HCT116 (cell line): ENCODE results near the gene SH3TC1.

ENCODE experiments used
- ELF1 ChIP-seq: IDR thresholded peaks from 2 replicates; pipeline ENCODE4 v1.6.1; 2012; ENCODE audit warnings: low read depth, borderline replicate concordance
- EZH2 ChIP-seq: fragments of 200-600 bp; sonication (generic); IDR thresholded peaks from 2 replicates; pipeline ENCODE4 v1.6.1; 2017; ENCODE audit warnings: antibody characterized with exemption, mixed run types
- EZH2phosphoT487 ChIP-seq: fragments of 200-600 bp; IDR thresholded peaks from 2 replicates; pipeline ENCODE4 v1.6.1; 2018; ENCODE audit warnings: antibody characterized with exemption, borderline replicate concordance
- POLR2A ChIP-seq: IDR thresholded peaks from 2 replicates; pipeline ENCODE4 v1.7.0; 2011; ENCODE audit warnings: borderline replicate concordance; ENCODE audit not compliant: insufficient read depth, insufficient read length; ENCODE audit errors: extremely low read depth
- SP1 ChIP-seq: IDR thresholded peaks from 2 replicates; pipeline ENCODE4 v1.6.1; 2012; ENCODE audit warnings: low read depth
- ZNF274 ChIP-seq: fragments of 200-500 bp; sonication (Bioruptor generic); IDR thresholded peaks from 2 replicates; pipeline ENCODE4 v1.6.1; 2014; ENCODE audit warnings: mild to moderate bottlenecking, low read depth, low read length, inconsistent platforms
- TF ChIP-seq, protein P1 (sequence below), 3 experiments: fragments of 200-600 bp in 1 of 3; sonication (generic) in 1 of 3; IDR thresholded peaks in 2 of 3; conservative IDR thresholded peaks in 1 of 3; 2 replicates each; pipeline ENCODE4 v1.5.1; 2012 to 2017; ENCODE audit warnings: low read depth in 2 of 3, low read length in 2 of 3, antibody characterized with exemption in 1 of 3, borderline replicate concordance in 1 of 3, control low read depth in 1 of 3, mild to moderate bottlenecking in 1 of 3, mixed read lengths in 1 of 3, mixed run types in 1 of 3, moderate library complexity in 1 of 3; ENCODE audit not compliant: insufficient read depth in 1 of 3
- TF ChIP-seq, protein P2 (sequence below): IDR thresholded peaks from 2 replicates; pipeline ENCODE4 v1.6.1; 2012; ENCODE audit warnings: low read depth

DNA sequence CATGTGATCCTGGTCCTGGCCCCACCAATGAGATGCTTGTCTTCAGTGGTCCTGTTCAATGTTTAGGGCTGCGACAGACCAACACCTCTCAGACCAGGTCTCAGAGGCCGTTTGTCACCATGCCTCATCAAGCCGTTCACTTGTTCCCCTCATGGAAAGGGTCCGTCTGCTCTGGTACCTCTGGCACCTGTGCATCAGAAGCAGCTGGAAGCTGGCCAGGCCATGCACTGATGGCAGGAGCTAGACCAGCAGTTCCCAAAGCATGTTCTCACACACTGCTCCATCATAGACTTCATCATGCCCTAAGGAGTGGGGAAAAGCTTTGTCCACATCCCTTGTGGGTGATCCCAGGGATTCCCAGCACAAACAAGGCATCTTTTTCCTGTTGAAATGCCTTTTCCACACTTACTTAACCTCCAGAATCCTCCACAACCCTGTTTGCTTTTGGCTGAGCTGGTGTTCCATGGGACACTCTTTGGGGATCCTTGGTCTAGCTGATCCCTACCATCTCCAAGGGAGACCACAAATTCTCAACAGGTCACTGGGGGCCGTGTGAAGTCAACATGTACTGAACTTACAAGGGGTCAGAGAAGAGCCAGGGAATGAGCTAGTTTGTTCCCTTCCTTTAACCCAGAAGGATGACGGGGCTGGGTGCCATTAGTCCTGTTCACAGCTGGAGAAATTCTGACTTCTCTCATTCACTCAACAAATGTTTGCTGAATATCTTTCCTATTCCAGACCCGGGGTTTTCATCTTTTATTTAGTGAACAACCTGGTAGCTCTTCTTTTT is 21.8 kb downstream of the SH3TC1 start:
- TF ChIP-seq, protein P1, sequence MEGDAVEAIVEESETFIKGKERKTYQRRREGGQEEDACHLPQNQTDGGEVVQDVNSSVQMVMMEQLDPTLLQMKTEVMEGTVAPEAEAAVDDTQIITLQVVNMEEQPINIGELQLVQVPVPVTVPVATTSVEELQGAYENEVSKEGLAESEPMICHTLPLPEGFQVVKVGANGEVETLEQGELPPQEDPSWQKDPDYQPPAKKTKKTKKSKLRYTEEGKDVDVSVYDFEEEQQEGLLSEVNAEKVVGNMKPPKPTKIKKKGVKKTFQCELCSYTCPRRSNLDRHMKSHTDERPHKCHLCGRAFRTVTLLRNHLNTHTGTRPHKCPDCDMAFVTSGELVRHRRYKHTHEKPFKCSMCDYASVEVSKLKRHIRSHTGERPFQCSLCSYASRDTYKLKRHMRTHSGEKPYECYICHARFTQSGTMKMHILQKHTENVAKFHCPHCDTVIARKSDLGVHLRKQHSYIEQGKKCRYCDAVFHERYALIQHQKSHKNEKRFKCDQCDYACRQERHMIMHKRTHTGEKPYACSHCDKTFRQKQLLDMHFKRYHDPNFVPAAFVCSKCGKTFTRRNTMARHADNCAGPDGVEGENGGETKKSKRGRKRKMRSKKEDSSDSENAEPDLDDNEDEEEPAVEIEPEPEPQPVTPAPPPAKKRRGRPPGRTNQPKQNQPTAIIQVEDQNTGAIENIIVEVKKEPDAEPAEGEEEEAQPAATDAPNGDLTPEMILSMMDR (IDR thresholded peaks at IDR 0.05 in 2 of 3, conservative IDR thresholded peaks at IDR 0.05 in 1 of 3; ENCODE audit: borderline replicate concordance in 1 of 3, insufficient read depth in 1 of 3, low read depth in 2 of 3, low read length in 2 of 3) = no peak
- TF ChIP-seq EZH2phosphoT487 (no peak), EZH2 (no peak), ELF1 (no peak), ZNF274 (no peak), POLR2A (no peak), SP1 (no peak)
- TF ChIP-seq, protein P2, sequence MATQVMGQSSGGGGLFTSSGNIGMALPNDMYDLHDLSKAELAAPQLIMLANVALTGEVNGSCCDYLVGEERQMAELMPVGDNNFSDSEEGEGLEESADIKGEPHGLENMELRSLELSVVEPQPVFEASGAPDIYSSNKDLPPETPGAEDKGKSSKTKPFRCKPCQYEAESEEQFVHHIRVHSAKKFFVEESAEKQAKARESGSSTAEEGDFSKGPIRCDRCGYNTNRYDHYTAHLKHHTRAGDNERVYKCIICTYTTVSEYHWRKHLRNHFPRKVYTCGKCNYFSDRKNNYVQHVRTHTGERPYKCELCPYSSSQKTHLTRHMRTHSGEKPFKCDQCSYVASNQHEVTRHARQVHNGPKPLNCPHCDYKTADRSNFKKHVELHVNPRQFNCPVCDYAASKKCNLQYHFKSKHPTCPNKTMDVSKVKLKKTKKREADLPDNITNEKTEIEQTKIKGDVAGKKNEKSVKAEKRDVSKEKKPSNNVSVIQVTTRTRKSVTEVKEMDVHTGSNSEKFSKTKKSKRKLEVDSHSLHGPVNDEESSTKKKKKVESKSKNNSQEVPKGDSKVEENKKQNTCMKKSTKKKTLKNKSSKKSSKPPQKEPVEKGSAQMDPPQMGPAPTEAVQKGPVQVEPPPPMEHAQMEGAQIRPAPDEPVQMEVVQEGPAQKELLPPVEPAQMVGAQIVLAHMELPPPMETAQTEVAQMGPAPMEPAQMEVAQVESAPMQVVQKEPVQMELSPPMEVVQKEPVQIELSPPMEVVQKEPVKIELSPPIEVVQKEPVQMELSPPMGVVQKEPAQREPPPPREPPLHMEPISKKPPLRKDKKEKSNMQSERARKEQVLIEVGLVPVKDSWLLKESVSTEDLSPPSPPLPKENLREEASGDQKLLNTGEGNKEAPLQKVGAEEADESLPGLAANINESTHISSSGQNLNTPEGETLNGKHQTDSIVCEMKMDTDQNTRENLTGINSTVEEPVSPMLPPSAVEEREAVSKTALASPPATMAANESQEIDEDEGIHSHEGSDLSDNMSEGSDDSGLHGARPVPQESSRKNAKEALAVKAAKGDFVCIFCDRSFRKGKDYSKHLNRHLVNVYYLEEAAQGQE = no peak
